Activated CD4-positive, CD25-positive, alpha-beta regulatory T cell treated with anti-CD3 and anti-CD28 coated beads, Interleukin-2, amount 50 U/mL, for 24 hours (primary cell): Measurements from ENCODE around the gene NUP153.
"Not testable (repeated sequence)": the region's sequence is repeated elsewhere in the genome, so short reads cannot be mapped to it uniquely, and the experiment has no call there.

Experiments
- ATAC-seq, 2 donors: fragments of 150-1000 bp; cut with Tn5 transposase; one replicate each; pipeline ENCODE4 v1.10.0; 2021; ENCODE audit warnings: mild to moderate bottlenecking in 1 of 2, moderate library complexity in 1 of 2

NUP153 gene

DNA sequence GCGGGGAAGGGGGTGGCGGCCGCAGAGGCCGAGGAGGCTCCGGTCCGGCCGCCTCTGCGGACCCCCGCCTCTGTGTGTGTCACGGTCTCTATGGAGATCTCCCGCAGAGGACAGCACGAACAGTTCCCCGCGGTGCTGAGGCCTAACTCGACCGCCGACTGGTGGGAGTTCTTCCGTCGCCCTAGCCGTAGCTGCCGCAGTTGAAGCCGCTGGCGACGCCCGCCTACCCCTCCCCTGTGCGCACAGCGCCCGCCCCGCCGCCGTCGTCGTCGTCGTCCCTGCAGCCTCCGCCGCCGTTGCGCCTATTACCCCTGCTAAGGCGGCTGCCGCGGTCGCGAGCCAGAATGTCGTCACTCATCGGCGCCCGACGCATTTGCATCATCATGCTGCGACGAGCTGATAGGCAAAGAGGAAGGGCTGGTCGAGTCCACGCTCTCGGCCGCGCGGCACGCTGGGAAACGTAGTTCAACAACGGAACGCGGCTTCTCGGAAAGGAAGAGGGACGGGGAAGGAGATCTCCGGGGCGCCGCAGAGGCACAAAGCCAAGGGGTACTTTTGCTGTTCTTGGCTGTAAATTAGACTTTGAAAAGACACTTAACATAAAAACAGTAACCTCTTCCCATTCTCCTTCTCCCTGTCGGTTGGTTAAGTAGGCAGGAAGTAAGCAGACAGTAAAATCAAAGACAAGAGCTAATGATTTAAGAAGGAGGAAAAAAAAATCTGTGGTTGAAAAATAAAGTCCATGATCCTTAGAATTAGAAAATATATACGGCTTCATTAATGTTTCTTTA is at the start of gene NUP153:
Gene NUP153 (minus strand): TSS at position 346 of the 791 bp plus-strand sequence. CDS start 538 bp downstream, outside the sequence.
- ATAC-seq: peak; percentile 70 to 78

DNA sequence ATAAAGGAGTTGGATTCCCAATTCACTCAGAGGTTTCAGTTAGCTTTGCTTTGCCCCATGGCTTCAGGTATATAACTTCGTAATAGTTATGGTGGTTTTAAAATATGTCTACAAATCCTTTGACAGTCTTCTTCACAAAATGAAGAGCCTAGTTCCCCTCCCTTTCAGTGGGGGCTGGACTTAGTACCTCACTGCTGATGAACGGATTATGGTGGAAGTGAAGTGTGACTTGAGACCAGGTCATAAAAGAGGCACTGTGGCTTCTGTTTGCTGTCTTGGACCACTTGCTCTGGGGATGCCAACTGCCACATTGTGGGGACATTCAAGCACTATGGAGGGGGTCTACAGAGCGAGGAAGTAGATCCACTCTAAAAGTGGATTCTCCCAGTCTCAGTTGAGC is 47.5 kb upstream of the NUP153 start:
- ATAC-seq: no peak

DNA sequence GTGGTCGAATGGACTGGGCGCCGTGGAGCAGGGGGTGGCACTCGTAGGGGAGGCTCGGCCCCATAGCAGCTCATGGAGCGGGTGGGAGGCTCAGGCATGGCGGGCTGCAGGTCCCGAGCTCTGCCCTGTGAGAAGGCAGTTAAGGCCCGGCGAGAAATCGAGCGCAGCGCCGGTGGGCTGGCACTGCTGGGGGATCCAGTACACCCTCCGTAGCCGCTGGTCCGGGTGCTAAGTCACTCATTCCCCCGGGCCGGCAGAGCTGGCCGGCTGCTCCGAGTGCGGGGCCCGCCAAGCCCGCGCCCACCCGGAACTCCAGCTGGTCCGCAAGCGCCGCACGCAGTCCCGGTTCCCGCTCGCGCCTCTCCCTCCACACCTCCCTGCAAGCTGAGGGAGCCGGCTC is 38.6 kb upstream of the NUP153 start:
- ATAC-seq: not testable (repeated sequence)

DNA sequence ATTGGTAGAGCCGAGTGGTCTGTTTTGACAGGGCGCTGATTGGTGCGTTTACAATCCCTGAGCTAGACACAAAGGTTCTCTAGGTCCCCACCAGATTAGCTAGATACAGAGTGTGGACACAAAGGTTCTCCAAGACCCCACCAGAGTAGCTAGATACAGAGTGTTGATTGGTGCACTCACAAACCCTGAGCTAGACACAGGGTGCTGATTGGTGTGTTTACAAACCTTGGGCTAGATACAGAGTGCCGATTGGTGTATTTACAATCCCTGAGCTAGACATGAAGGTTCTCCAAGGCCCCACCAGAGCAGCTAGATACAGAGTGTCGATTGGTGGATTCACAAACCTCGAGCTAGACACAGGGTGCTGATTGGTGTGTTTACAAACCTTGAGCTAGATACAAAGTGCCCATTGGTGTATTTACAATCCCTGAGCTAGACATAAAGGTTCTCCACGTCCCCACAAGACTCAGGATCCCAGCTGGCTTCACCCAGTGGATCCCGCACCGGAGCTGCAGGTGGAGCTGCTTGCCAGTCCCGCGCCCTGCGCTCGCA is 38.1 kb upstream of the NUP153 start:
- not testable (repeated sequence) for ATAC-seq

DNA sequence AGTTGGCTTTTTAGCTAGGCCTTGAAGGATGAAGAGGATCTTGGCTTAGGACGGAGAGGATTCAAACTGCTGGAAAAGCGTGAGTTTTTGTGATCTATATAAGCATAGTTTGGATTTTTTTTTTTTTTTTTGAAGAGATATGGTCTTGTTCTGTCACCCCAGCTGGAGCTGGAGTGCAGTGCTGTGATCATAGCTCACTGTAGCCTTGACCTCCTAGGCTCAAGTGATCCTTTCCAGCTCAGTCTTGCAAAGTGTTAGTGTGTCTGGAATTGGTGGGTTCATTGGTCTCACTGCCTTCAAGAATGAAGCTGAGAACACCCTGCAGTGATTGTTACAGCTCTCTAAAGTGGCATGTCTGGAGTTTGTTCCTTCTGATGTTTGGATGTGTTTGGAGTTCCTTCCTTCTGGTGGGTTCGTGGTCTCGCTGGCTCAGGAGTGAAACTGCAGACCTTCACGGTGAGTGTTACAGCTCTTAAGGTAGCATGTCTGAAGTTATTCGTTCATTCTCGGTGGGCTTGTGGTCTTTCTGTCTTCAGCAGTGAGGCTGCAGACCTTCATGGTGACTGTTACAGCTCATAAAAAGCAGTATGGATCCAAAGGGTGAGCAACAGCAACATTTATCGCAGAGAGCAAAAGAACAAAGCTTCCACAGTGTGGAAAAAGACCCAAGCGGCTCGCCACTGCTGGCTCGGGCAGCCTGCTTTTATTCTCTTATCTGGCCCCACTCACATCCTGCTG is 37.5 kb upstream of the NUP153 start:
- ATAC-seq: no peak

DNA sequence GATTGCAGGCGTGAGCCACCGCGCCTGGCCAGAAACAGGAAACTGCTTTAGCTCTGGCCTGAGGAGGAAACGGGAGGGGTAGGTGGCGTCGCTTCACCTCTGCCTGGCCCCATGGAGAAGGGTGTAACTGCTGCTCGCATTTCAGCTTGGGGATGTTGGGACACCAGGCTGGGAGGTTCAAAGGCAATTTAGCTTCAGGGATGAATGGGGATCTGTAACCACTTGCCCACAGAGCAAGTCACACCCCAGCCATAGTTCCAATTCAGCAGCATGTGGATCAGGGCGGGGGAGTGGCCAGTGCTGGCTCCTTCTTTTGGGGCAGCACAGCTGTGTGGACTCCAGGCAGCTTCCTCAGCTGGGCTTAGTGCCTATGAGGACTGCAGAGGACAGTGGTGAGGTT is 34.8 kb upstream of the NUP153 start:
- ATAC-seq: no peak

DNA sequence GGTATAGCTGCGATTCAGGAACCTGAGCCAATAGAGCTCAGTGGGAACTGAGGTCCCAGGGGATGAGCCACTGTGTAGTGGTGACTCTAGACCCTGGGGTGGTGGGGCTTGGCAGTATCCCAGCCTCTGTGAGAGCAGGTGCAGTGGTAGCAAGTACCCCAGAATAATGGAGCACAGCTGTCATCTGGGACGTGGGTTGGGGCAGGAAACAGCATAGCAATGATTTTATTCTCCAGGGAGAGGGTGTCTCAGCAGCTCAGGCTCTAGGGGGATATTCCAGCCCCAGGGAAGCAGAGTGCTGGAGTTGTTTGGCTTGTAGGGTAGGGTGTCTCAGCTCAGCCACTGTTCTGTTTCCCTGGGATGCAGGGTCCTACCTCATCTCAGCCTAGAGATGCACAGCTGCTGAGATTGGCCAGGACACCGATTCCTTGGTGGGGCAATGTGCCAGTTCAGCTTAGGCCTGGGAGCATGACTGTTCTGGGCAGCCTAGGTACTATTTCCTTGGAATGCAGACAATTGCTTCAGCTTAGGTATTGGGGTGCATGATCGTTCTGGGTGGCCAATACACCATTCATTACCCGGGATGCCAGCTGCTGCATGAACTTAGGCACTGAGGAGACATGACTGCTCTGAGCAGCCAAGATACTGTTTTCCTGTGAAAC is 34.0 kb upstream of the NUP153 start:
- ATAC-seq: no peak

DNA sequence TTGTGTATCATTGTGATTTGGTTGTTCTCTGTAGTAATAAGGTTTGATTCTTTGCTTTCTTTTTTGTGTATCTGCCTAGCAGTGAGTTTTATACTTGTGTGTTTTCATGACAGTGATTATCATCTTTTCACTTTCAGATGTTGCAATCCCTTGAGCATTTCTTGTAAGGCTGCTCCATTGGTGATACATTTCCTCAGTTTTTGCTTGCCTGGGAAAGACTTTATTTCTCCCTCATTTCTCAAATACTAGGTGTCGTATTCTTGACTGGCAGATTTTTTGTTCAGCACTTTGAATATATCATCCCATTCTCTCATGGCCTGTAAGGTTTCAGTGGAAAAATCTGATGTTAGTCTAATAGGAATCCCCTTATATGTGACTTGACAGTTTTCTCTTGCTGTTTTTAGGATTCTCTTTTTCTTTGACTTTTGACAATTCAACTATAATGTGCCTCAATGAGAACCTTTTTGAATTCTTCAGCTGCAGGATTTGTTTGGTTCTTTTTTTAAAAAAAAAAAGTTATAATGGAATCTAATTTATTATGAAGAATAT is 31.1 kb upstream of the NUP153 start:
- no peak for ATAC-seq

DNA sequence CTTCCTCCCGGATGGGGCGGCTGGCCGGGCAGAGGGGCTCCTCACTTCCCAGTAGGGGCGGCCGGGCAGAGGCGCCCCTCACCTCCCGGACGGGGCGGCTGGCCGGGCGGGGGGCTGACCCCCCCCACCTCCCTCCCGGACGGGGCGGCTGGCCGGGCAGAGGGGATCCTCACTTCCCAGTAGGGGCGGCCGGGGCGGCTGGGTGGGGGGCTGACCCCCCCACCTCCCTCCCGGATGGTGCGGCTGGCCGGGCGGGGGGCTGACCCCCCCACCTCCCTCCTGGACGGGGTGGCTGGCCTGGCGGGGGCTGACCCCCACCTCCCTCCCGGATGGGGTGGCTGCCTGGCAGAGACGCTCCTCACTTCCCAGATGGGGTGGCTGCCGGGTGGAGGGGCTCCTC is 28.6 kb upstream of the NUP153 start:
- ATAC-seq: not testable (repeated sequence)

DNA sequence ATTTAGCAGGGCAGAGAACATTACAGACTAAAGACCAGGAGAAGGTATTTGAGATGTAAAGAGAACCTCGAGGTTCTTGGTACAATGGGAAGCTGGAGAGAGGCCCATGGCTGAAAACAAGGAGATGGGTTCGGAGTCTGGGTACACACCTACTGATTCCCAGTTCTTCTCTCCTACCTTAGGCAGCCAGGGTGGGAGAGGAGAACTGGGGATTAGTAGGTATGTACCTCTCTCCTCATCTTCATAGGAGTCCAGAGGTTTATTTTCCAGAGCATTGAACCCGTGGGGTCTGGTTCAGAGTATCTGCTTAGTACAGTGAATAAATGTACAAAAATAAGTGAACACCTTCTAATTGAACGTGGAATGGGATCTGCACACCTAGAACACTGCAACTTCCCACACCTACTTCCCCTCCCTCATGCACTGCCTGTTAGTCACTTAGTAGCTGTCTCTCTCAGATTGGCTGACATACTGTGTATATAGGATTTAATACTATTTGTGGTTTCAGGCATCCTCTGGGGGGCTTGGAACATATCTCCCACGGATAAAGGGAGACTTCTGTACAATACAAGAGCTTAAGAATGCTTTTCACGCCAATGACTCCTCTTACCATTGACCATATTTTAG is 23.5 kb upstream of the NUP153 start:
- ATAC-seq: no peak

DNA sequence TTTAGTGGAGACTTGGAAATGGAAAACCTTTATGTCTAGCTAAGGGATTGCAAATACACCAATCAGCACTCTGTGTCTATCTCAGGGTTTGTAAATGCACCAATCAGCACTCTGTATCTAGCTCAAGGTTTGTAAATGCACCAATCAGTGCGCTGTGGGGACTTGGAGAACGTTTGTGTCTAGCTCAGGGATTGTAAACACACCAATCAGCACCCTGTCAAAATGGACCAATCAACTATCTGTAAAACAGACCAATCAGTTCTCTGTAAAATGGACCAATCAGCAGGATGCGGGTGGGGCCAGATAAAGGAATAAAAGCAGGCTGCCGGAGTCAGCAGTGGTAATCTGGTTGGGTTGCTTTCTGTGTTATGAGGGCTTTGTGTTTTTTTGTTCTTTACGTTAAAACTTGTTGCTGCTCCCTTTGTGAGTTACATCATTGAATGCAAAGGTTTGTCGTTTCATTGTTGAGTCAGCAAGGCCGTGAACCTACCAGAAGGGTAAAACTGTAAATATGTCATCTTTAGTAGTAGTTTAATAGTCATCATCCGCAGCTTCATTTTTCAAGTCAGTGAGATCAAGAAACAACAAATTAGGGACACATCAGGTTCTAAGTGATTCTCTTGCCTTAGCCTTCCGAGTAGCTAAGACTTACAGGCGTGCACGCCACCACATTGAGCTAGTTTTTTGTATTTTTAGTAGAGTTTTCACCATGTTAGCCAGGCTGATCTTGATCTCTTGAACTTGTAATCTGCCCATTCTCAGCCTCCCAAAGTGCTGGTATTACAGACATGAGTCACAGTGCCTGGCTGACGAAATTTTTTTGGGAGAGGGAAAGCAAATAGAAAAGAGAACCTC is 22.7 kb upstream of the NUP153 start:
- no peak for ATAC-seq

DNA sequence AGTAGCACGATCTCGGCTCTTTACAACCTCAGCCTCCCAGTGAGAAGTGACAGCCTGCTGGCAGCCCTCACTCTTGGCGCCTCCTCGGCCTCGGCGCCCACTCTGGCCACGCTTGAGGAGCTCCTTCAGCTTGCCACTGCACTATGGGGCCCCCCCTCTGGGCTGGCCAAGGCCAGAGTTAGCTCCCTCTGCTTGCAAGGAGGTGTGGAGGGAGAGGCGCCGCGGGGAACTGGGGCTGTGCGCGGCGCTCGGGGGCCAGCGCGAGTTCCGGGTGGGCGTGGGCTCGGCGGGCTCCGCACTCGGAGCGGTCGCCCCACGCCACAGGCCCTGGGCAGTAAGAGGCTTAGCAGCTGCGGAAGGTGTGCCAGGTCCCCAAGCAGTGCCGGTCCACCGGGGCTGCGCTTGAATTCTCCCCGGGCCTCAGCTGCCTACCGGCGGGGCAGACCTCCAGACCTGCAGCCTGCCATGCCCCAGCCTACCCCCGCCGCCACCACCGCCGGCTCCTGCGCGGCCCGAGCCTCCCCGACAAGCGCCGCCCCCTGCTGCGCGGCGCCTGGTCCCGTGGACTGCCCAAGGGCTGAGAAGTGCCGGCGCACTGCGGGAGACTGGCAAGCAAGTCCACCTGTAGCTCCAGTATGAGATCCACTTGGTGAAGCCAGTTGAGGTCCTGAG is 22.0 kb upstream of the NUP153 start:
- ATAC-seq: no peak

DNA sequence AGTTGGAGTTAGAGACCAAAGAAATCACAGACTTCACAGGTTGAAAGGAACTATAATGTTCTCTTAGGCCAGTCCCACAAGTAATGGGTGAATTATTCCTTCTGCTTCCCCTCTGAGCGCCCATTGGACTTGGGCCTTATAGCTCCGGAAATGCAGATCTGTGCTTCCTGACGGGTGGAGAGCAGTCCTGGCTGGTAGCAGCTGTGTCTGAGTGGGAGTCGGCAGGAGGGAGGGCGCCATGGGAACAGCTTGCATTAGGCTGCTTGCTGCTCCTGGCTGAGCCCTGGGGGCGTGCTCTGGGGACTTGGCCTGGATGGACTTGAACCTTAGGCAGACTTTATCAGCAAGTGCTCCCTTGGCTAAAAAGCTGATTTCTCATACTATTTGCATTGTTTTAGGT is 18.4 kb upstream of the NUP153 start:
- no peak for ATAC-seq

DNA sequence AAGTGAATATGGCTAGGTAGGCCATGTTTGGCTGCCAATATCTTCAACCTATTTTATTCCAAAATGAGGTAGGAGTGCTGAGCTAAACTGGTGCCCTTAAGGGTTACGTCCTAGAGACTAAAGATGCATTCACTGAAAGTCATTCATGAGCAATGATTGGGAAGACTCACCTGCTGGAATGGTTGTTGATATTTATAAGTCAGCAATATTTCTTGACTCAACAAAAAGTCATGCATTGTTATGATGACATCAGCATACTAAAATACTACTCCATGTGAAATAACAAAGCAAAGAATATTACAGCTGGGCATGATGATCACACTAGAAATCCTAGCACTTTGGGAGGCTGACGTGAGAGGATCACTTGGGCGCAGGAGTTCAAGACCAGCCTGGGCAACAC is 17.6 kb upstream of the NUP153 start:
- no peak for ATAC-seq

DNA sequence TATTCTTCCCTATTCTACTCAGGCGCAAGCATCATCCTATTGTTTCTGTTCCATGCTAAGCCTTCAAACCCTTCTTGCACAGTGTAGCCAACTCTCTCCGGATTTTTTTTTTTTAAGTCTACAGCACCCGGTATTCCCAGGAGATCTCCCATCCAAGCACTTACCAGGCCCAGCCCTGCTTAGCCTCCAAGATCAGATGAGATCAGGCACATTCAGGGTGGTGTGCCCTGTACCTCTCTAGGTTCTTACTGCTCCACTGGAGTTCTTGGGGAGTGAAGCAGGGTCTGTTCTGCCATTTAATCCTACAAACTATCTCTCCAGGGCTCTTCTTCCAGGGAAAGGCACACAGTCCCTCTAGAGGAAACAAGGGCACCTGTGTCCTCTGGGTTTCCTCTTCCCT is 14.9 kb upstream of the NUP153 start:
- ATAC-seq: no peak

DNA sequence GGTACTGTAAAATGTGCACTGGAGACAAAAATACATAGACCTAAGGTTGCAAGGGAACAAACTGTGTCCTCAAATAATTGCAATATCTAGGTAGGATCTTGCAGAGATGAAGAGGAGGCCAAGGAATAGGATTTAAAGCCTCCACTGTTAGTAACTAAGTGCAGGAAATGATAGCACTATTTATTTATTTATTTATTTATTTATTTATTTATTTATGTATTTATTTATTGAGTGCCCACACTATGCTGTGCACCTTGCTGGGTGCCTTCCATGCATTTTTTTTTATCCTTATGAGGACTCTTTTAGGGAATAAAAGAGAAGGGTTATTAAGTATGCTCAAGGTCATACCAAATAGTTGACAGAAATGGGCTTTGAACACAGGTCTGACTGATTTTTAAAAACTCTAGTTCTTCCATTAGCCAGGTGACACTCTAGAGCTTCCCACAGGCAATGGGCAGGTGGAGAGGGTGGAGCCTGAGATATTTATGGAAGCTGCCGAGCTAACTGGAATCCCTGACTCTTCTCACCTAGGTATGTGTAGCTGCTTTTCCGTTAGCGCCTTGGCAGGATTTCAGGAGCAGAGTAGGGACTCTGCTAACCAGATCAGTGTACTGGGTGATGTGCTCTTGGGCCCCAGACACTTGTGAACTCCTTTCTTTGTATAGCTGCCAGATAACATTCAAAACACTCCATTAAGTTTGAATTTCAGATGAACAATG is 12.8 kb upstream of the NUP153 start:
- ATAC-seq: no peak

DNA sequence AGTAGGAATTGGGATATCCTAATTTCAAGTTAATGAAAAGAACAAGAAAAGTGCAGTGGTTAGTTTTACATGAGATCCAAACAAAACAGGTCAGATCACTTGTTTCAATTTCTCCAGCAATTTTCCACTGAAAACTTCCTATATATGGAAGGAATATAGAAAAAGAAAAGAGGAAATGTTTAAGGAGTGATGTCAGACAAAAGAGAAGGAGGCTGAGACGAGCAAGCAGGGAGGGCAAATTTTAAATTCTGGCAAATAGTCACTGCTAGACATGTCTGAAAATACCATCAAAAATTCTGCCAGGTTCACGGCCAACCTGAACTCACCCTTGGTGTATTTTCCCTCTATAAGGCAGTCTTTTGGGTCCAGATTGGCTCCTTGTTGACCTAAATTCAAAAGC is 9.5 kb upstream of the NUP153 start:
- ATAC-seq: no peak

DNA sequence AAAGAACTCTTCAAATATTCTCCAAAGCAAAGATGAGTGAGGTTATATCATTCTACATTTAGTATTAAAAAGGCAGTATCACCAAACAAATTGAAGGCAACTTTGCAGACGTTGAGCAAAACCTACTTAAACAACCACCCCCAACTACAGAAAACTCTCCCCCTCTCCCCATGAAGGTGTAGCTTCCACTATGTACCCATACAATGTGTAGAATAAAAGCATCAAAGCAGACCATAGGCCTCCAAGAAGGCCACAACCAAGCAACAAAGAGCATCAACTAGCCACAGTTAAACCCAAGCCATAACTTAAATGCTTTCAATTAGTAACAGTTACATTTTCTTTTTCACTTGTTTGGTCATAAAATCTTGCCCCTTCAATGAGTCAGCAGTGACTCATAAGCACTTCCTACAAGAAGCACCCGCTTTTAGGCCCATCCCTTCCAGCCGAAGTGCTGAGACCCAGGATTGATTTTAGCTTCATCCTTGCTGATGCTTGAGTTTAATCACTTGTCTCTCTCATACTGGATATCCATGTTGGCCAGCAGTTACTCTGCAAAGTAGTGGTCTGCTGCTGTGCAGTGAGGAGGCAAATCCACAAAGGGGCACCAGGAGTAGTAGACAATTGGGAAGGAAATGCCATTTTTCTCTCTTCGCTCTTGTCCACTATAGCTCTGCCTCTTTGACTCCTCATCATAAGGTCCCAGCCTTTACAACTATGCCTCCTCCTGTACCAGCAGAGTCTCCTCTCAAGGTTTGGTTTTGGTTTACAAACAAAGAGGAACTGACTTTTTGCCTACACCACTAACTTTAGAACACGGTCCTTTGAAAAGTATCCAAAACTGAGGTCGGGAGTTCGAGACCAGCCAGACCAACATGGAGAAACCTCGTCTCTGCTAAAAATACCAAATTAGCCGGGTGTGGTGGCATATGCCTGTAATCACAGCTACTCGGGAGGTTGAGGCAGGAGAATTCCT is 8.4 kb upstream of the NUP153 start:
- ATAC-seq: peak; percentile 92 to 94

DNA sequence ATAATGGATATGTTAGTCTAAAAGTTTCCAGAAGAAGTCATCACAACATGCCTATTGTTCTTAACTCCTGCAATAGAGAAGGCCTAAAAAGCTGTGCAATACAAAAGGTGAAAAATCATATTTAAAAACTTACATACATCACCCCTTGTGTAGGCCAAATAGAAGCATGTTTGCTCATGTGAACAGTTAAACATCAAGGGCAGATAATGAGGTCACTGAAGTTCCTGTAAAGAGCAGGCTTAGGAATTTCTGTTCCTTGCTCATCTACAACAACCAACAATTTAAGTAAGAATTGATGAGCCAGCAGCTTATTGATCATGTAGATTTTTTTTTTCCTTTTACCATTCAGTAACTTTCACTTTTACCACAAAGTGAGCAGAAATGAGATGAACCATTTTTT is 7.5 kb upstream of the NUP153 start:
- ATAC-seq: no peak
